Renal cortex interstitium (tissue), 11 donors: ENCODE results near the gene SIM1. TPM values are rescaled to one million over a fixed set of nuclear protein-coding genes. Genes with fewer than 3 reads are reported as not detected.

Source experiments
- DNase-seq, 11 donors: peaks; one replicate each; pipeline ENCODE4 v3.0.0-alpha.2; 2013; ENCODE audit warnings: low read depth in 9 of 11, low spot score in 4 of 11; ENCODE audit errors: extremely low read depth in 1 of 11
- polyA plus RNA-seq, 3 donors: library from polyadenylated mRNA; unstranded; fragments of 120-200 nt; gene quantifications; one replicate each; pipeline ENCODE4 v1.2.1, GENCODE V29; 2013; ENCODE audit not compliant: insufficient read length in 3 of 3

SIM1 gene
- polyA plus RNA-seq, 3 donors, result 21.2 to 26.9 (median 24.8) TPM

- no peak for DNase-seq
Measured at GRCh38 chr6:100446115-100447080, 18.3 kb downstream of the SIM1 start.

DNA sequence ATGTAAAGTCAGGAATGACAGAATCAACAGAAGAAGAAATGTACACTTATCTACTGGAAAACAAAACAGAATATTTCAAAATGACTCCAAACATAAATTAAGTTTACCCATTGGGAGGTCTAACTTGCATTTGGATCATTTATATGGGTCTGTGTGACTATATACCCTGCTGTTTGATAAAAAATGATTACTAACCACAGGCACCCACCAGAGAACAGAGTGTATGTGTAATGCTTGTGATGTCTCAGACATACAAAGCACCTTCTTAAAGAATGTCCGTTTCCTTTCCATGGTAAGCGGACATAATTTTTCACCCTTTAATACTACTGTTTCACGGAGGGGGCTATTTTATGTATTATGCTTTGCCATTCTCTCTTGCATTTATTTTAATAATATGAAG lies 19.2 kb downstream of the SIM1 start:
- no peak for DNase-seq

DNA sequence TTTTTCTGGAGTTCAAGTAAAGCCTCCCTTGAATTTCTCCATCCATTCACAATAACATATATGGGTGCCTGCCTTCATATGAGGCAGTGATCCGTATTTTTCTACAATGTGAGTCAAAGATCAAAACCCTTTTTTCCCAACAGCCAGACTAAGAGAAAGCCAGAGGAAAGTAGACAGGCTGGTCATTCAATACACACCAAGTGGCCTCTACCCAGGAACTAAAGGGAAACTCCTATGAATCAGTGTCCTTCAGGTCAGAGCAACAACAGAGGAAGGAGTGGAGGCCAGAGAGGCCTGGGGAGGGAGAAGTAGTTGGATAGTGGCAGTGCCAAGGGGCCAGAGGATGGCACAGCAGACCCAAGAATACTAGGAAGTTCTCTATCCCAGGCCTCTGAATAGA lies 23.8 kb downstream of the SIM1 start:
- no peak for DNase-seq

DNA sequence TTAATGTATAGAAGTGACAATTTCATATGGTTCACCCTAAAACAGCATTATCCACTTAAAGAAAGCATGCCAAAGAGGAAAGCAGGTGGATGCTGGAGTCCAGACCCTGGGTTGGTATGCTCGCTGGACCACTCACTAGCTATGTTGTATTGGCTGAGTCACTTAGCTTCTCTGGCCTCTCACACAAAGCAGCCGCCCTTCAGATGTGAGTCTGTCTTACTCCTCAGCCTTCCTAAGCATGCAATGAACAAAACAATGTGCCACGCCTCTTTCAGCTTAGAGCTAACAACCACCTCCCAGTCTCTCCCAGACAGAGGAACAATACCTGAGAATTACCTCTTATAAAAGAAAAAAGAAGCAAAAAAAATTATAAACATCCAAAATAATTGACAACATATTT lies 29.4 kb downstream of the SIM1 start:
- no peak for DNase-seq

- no peak for DNase-seq
Measured at GRCh38 chr6:100433726-100434435, 30.8 kb downstream of the SIM1 start.

DNA sequence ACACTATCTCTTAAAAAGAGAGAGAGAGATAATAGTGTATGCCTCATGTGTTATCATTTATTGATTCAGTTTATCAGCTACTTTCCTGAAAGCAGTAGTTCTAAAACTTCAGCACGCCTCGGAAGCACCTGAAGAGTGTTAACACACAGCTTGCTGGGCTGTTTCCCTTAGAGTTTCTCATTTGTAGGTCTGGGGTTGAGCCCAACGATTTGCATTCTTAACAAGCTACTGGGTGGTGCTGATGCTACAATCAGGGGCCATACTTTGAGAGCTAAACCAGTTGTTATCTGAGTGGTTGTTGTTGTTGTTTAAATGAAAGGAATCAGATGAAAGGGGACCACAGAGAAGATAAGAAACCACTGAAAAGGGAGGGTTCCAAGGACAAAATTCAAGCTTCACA lies 32.6 kb downstream of the SIM1 start:
- no peak for DNase-seq

- no peak for DNase-seq
Measured at GRCh38 chr6:100430962-100431361, 33.8 kb downstream of the SIM1 start.

GRCh38 chr6:100427452-100427851 lies 37.3 kb downstream of the SIM1 start:
- no peak for DNase-seq

DNA sequence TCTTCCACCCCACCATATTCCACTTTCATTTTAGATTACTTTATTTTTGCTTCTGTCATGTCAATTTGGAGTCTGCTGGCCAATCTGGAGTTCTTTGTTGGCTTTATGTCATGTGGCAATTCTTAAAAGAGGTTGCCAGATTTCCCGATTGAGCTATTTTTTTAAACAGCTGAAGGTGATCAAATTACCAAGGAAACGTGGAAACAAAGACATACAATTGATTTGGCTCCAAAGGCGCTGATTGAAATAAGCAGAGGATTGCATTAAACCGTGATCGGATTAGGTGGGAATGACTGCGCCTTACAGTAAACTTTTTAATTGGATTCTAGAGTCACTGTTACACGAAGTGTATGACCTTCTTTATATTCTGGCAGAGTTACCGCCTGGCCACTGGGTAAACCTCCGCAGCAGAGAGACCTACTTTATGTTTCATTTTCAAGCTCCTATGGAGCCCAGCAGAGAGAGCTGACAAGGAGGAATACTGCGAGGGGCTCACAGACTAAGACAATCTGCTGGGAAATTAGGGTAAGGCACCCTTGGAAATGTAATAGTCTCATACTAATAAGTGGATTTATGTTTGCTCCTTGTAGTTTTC lies 37.9 kb downstream of the SIM1 start:
- no peak for DNase-seq

GRCh38 chr6:100426241-100426640 lies 38.5 kb downstream of the SIM1 start:
- no peak for DNase-seq

DNA sequence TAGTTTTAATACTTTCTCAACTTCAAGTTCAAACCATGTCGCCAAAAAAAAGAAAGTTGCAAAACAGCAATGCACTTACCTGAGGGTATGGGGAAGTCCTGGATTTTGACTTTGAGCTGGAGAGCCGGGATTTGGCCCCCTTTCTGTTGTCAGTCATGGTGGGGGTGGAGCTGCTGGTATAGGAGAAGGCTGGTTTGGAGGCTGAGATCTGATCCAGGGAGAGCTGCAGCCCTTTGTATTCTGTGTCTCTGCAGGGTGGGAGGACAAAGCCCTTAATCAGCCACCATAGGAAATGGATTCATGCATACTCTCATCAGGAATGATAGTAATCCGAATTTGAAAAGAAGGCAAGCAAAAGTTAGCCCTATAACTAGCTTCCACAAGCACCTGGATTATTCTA lies 44.0 kb downstream of the SIM1 start:
- no peak for DNase-seq

- no peak for DNase-seq
Measured at GRCh38 chr6:100417036-100417435, 47.7 kb downstream of the SIM1 start.

GRCh38 chr6:100415768-100416167 lies 49.0 kb downstream of the SIM1 start:
- no peak for DNase-seq

GRCh38 chr6:100412872-100413271 lies 51.8 kb downstream of the SIM1 start:
- no peak for DNase-seq

GRCh38 chr6:100404051-100404450 lies 60.7 kb downstream of the SIM1 start:
- DNase-seq, result no peak

DNA sequence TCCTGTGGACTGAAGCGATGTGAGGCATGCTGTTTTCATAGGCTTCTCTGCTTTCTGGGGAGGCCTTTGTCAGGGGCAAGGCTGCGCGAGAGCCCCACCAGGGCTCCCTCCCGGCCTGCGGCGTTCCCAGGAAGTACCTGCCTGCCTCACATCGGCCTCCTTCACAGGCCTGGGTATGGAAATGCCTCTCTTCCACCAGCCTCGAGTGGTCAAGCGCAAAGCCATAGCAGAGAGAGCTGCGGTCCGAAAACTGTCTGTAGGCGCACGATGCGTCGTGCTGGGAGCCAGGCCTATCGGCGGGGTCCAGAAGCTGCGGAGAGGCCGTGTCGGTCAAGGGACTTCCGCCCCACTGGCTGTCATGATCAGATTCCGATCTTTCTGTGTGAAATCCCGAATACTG lies 71.2 kb downstream of the SIM1 start:
- DNase-seq, result no peak

GRCh38 chr6:100392423-100392822 lies 72.3 kb downstream of the SIM1 start:
- DNase-seq, result no peak

DNA sequence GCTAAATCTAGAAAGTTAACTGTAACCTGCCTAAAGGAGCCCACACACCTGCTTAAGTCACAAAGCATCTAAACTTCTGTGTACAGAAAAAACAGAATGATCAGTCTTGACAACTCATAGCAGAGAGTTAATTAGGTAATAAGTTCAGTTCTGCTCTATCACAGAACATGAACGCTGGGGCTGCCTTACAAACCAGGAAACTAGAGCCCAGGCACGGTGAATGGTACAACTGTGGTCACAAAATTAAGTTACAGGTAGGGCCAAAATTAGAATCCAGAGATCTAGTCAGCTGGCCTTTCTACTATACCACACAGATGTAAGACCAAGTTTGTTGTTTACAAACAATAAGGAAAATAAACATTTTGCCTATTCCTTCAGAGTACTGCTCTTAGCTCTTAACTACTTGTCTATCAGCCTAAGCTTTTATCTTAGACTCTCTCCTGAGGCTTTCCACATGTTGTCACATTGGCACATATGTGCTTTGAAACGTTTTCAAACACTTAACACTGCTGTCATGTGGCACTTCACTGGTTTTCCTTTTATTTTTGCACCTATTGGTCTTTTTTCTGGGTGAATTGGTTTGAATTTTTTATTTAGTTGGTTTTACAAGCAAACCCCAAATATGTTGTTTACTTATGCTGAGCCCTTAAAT lies 75.7 kb downstream of the SIM1 start:
- no peak for DNase-seq

DNA sequence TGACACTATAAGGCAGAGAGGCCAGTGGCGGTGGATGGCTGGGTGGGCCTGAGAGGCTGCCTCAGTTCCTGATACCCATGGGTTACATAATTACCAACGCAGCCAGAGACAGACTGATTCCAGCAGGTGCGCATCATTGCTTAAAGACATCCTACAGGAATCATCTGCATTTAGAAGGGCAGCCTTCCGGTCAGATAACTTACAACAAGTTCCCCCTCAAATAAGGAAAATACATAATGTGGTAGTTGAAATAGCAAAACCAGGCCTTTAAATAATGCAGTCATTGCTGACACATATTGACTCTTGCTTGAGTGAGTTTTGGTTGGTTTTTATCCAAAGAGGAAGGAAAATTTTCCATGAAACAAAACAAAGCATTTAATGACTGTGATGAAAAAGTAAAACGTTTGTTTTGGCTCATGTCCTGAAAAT lies 81.9 kb downstream of the SIM1 start:
- no peak for DNase-seq
